Measurements from ENCODE around the gene SEMA4B.

- TF ChIP-seq, protein P1, sequence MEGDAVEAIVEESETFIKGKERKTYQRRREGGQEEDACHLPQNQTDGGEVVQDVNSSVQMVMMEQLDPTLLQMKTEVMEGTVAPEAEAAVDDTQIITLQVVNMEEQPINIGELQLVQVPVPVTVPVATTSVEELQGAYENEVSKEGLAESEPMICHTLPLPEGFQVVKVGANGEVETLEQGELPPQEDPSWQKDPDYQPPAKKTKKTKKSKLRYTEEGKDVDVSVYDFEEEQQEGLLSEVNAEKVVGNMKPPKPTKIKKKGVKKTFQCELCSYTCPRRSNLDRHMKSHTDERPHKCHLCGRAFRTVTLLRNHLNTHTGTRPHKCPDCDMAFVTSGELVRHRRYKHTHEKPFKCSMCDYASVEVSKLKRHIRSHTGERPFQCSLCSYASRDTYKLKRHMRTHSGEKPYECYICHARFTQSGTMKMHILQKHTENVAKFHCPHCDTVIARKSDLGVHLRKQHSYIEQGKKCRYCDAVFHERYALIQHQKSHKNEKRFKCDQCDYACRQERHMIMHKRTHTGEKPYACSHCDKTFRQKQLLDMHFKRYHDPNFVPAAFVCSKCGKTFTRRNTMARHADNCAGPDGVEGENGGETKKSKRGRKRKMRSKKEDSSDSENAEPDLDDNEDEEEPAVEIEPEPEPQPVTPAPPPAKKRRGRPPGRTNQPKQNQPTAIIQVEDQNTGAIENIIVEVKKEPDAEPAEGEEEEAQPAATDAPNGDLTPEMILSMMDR (IDR thresholded peaks at IDR 0.05; ENCODE audit: low read depth, low read length) = no peak
- no peak for TF ChIP-seq EZH2phosphoT487 (IDR thresholded peaks at IDR 0.05; ENCODE audit: low read depth)
Observed at GRCh38 chr15:90212221-90213098, 11.3 kb downstream of the SEMA4B start.

All from OCI-LY3 (cell line).